PC-3 (cell line): ENCODE results near the gene NXPE4. TPM values are rescaled to one million over a fixed set of nuclear protein-coding genes. Genes with fewer than 3 reads are reported as not detected.
"Not testable (repeated sequence)": the region's sequence is repeated elsewhere in the genome, so short reads cannot be mapped to it uniquely, and the experiment has no call there.

Experiments
- ATAC-seq: fragments of 200-7000 bp; cut with Tn5 transposase; 2 replicates; pipeline ENCODE4 v1.9.1; 2020; ENCODE audit warnings: mild to moderate bottlenecking, moderate library complexity
- BruUV-seq: library from RNA; stranded (reverse); fragments of 400-500 nt; replicated peaks from 2 replicates; lab custom pipeline; 2021; lab: Mats Ljungman, UMichigan
- CTCF ChIA-PET: fragments of 300-600 bp; sonication (Branson Sonifier 250); formaldehyde crosslinking; loops from one replicate; lab custom pipeline; 2022; ENCODE audit warnings: antibody characterized with exemption; lab: Charles Lee
- POLR2A ChIA-PET: fragments of 300-600 bp; sonication (Branson Sonifier 250); formaldehyde crosslinking; loops from one replicate; lab custom pipeline; 2022; ENCODE audit warnings: antibody characterized with exemption; ENCODE audit not compliant: unreplicated experiment; lab: Charles Lee
- DNase-seq: peaks from one replicate; pipeline ENCODE4 v3.0.0-alpha.2; 2015
- H2AFZ ChIP-seq: fragments of 300-600 bp; sonication (generic); 2 replicates; pipeline ENCODE4 v1.6.0; 2016; ENCODE audit warnings: antibody characterized with exemption, low read length
- H3F3A ChIP-seq: fragments of 300-600 bp; sonication (generic); one replicate; pipeline ENCODE4 v1.6.0; 2017; ENCODE audit warnings: antibody characterized with exemption, low read length, control low read depth, mild to moderate bottlenecking; ENCODE audit not compliant: unreplicated experiment
- H3K27ac ChIP-seq: fragments of 300-600 bp; sonication (generic); 2 replicates; pipeline ENCODE4 v1.5.1; 2016; ENCODE audit warnings: mild to moderate bottlenecking, low read length
- H3K27me3 ChIP-seq: fragments of 300-600 bp; sonication (generic); 2 replicates; pipeline ENCODE4 v1.6.1; 2016; ENCODE audit warnings: low read length, mixed read lengths
- H3K36me3 ChIP-seq: fragments of 300-600 bp; sonication (generic); 2 replicates; pipeline ENCODE4 v1.6.1; 2016; ENCODE audit warnings: low read depth, mixed run types, low read length, mixed read lengths
- H3K4me1 ChIP-seq: fragments of 300-600 bp; sonication (generic); 2 replicates; pipeline ENCODE4 v1.5.1; 2016; ENCODE audit warnings: low read length; ENCODE audit not compliant: insufficient read depth
- H3K4me2 ChIP-seq: fragments of 300-600 bp; sonication (generic); 2 replicates; pipeline ENCODE4 v1.6.0; 2016; ENCODE audit warnings: low read length
- H3K4me3 ChIP-seq: fragments of 300-600 bp; sonication (generic); 2 replicates; pipeline ENCODE4 v1.5.1; 2016; ENCODE audit warnings: mild to moderate bottlenecking, low read length, mixed read lengths
- H3K79me2 ChIP-seq: fragments of 300-600 bp; sonication (generic); 2 replicates; pipeline ENCODE4 v1.6.1; 2017; ENCODE audit warnings: low read length, mixed read lengths
- H3K9ac ChIP-seq: fragments of 300-600 bp; sonication (generic); 2 replicates; pipeline ENCODE4 v1.6.0; 2016; ENCODE audit warnings: mild to moderate bottlenecking, low read length
- H3K9me2 ChIP-seq: fragments of 300-600 bp; sonication (generic); replicated peaks from 2 replicates; pipeline ENCODE4 v1.6.1; 2016; ENCODE audit warnings: mixed run types, low read length, mixed read lengths
- H3K9me3 ChIP-seq: fragments of 300-600 bp; sonication (generic); 2 replicates; pipeline ENCODE4 v1.6.1; 2016; ENCODE audit warnings: low read length, mixed read lengths
- H4K20me1 ChIP-seq: fragments of 300-600 bp; sonication (generic); 2 replicates; pipeline ENCODE4 v1.6.1; 2016; ENCODE audit warnings: low read length, mixed read lengths
- CTCF ChIP-seq: fragments of 300-600 bp; sonication (generic); conservative IDR thresholded peaks from 2 replicates; pipeline ENCODE4 v1.5.1; 2017; ENCODE audit warnings: antibody characterized with exemption, low read depth, mild to moderate bottlenecking, low read length
- EZH2 ChIP-seq: fragments of 300-600 bp; sonication (generic); IDR thresholded peaks from one replicate; pipeline ENCODE4 v1.6.1; 2017; ENCODE audit warnings: antibody characterized with exemption, mild to moderate bottlenecking, low read length; ENCODE audit not compliant: unreplicated experiment
- EZH2phosphoT487 ChIP-seq: fragments of 300-600 bp; sonication (generic); IDR thresholded peaks from 2 replicates; pipeline ENCODE4 v1.6.1; 2018; ENCODE audit warnings: mild to moderate bottlenecking, antibody characterized with exemption, low read length, borderline replicate concordance
- intact Hi-C: fragments of 100-400 bp; cut with micrococcal nuclease; formaldehyde crosslinking; loops from 2 replicates; pipeline ENCODE4 v1.9.0; 2023
- total RNA-seq: library from RNA; depleted of rRNA; stranded (reverse); fragments of >200 nt; gene quantifications from 2 replicates; pipeline ENCODE4 v1.2.3, GENCODE V29; 2014

NXPE4 gene
- total RNA-seq, 1 experiment from 2014 or later, result not detected

- BruUV-seq, result no TSS peak
- CTCF ChIA-PET, result no interaction called here
- POLR2A ChIA-PET, result no interaction called here
These were observed 17.1 kb upstream of the NXPE4 start for GRCh38 chr11:114612686-114613085.

GRCh38 chr11:114612199-114612598 lies 16.6 kb upstream of the NXPE4 start:
- H3K9me2 ChIP-seq, H3K4me2 ChIP-seq, H3K9me3 ChIP-seq, ATAC-seq, H3K9ac ChIP-seq, BruUV-seq, H3F3A ChIP-seq, H3K27me3 ChIP-seq, H3K4me1 ChIP-seq, H3K79me2 ChIP-seq, CTCF ChIA-PET, DNase-seq, POLR2A ChIA-PET, H3K27ac ChIP-seq, H2AFZ ChIP-seq, H3K36me3 ChIP-seq, intact Hi-C loops, H3K4me3 ChIP-seq, H4K20me1 ChIP-seq: not testable (repeated sequence)

More at GRCh38 chr11:114612686-114613085, 17.1 kb upstream of the NXPE4 start:
- no peak for ATAC-seq
- no peak for DNase-seq
- no peak overlapping the region for H3K4me3 ChIP-seq
- no peak for TF ChIP-seq EZH2phosphoT487
- no peak for TF ChIP-seq EZH2
- no peak for TF ChIP-seq CTCF
- H3K79me2 ChIP-seq, result no peaks in the 10 kb centered on the region
- no peak overlapping the region for H3K27ac ChIP-seq
- H3K36me3 ChIP-seq, result no peaks in the 10 kb centered on the region
- H3K4me2 ChIP-seq, result no peak overlapping the region
- H3K4me1 ChIP-seq, result no peaks in the 10 kb centered on the region
- H3K27me3 ChIP-seq, result no peaks in the 10 kb centered on the region
- H2AFZ ChIP-seq, result no peak overlapping the region
- no peaks in the 10 kb centered on the region for H4K20me1 ChIP-seq
- H3K9me3 ChIP-seq, result peaks cover 9% of the 10 kb centered on the region; the same call in 1 of the 2 replicates
- H3K9me2 ChIP-seq, result no peaks in the 10 kb centered on the region
- no peaks in the 10 kb centered on the region for H3F3A ChIP-seq
- H3K9ac ChIP-seq, result no peak overlapping the region
- intact Hi-C loops, result no loop called here

- no peak for DNase-seq
- intact Hi-C loops, result no loop called here
- Histone ChIP-seq H3K4me1 (no peaks in the 10 kb centered on the region), H3K27ac (no peak overlapping the region), H3F3A (no peaks in the 10 kb centered on the region), H3K4me3 (no peak overlapping the region), H4K20me1 (no peaks in the 10 kb centered on the region), H3K27me3 (no peaks in the 10 kb centered on the region), H3K79me2 (no peaks in the 10 kb centered on the region), H3K36me3 (no peaks in the 10 kb centered on the region), H3K9me2 (no peaks in the 10 kb centered on the region), H2AFZ (no peak overlapping the region), H3K4me2 (no peak overlapping the region), H3K9me3 (no peaks in the 10 kb centered on the region; the same call in 1 of the 2 replicates), H3K9ac (no peak overlapping the region)
- TF ChIP-seq EZH2phosphoT487, result no peak
- peak; percentile 38; the same call in 1 of the 2 replicates for TF ChIP-seq CTCF
- no TSS peak for BruUV-seq
- ChIA-PET POLR2A (no interaction called here), CTCF (no interaction called here)
- no peak for ATAC-seq
These were observed 15.7 kb upstream of the NXPE4 start for GRCh38 chr11:114610984-114611944.
